ENCODE data around the gene RIN3. TPM values are rescaled to one million over a fixed set of nuclear protein-coding genes. Genes with fewer than 3 reads are reported as not detected.

Gene RIN3
- 0.76 TPM for total RNA-seq (ENCODE audit: unreplicated experiment)
- long read RNA-seq = 0 reads

DNA sequence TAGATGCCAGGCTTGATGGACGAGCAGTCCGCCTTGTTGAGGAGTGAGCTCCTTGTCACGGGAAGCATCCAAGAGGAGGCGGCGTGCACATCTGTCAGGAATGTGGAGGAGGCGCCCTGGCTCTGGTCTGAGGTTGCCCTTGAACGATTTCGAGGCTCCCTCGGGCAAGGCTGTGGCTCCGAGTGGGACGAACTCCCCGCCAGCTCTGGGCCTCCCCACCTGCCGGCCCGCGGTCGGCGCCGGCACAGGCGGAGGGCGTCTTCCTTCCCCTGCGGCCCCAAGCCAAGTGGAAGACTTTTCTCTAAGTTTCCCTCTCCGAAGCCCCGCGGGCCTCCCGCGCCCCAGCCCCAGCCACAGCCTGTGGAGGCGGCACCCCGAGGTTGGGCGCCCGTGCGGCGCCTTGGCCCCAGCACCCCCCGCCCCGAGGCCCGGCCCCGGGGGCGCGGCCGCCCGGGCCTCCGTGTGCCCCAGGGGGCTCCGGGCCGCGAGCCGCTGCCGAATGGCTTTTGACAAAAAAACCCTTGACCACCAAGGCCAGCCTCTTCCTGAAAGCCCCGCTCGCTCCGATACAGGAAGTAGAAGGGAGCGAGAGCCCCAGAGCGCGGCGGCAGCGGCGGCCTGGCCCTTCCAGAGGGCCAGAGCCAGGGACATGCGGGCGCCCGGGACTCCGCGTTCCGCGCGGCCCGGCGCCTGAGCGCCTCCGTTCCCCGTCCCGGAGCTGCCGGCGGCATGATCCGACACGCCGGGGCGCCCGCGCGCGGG is at the start of gene RIN3:
Gene RIN3, plus strand, starts transcription at position 578 of the 762 bp plus-strand sequence. Its CDS starts 152 bp downstream, at position 730.
- peaks cover 6% of the 10 kb centered on the region for H3K4me1 Mint-ChIP-seq (ENCODE audit: low read depth, unreplicated experiment)

DNA sequence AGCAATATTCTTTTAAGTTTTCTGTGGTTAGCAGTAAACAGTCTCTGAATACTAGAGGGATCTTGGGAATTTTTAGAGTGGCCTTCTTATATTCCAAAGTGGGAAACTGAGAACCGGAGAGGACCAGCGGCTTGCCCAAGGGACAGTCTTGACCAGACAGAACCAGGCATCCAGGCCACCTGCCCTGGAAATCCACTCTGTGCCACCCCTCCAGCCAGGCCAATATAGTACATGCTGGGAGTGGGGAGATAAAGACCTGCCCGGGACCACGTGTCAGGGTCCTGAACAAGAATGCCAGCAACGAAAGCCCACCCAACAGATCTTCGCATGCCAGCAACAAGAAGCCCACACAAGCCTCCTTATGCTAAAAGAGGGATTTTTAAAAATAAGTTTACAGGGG is 49.4 kb upstream of the RIN3 start:
- H3K27ac Mint-ChIP-seq (ENCODE audit: unreplicated experiment) = no peak overlapping the region
- TF ChIP-seq, protein P1, sequence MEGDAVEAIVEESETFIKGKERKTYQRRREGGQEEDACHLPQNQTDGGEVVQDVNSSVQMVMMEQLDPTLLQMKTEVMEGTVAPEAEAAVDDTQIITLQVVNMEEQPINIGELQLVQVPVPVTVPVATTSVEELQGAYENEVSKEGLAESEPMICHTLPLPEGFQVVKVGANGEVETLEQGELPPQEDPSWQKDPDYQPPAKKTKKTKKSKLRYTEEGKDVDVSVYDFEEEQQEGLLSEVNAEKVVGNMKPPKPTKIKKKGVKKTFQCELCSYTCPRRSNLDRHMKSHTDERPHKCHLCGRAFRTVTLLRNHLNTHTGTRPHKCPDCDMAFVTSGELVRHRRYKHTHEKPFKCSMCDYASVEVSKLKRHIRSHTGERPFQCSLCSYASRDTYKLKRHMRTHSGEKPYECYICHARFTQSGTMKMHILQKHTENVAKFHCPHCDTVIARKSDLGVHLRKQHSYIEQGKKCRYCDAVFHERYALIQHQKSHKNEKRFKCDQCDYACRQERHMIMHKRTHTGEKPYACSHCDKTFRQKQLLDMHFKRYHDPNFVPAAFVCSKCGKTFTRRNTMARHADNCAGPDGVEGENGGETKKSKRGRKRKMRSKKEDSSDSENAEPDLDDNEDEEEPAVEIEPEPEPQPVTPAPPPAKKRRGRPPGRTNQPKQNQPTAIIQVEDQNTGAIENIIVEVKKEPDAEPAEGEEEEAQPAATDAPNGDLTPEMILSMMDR (IDR thresholded peaks at IDR 0.05; ENCODE audit: partially characterized antibody, unreplicated experiment) = no peak

More for the DNA sequence above, at the start of gene RIN3:
- Mint-ChIP-seq H3K27ac (ENCODE audit: unreplicated experiment) (no peak within 1 kb of the TSS), H3K9me3 (ENCODE audit: unreplicated experiment) (peaks cover 5% of the 10 kb centered on the region), H3K36me3 (ENCODE audit: unreplicated experiment) (peaks cover 5% of the 10 kb centered on the region), H3K4me3 (ENCODE audit: unreplicated experiment) (peak within 1 kb of the TSS; percentile 75), H3K27me3 (ENCODE audit: unreplicated experiment) (peaks cover 6% of the 10 kb centered on the region)
- TF ChIP-seq, protein P1 (IDR thresholded peaks at IDR 0.05; ENCODE audit: partially characterized antibody, unreplicated experiment) = no peak
- DNase-seq = peak; percentile 59

GRCh38 chr14:92464716-92465115 is 48.9 kb upstream of the RIN3 start:
- Mint-ChIP-seq H3K27ac (ENCODE audit: unreplicated experiment) (no peak overlapping the region), H3K4me1 (ENCODE audit: low read depth, unreplicated experiment) (peaks cover 3% of the 10 kb centered on the region), H3K9me3 (ENCODE audit: unreplicated experiment) (peaks cover 2% of the 10 kb centered on the region), H3K27me3 (ENCODE audit: unreplicated experiment) (peaks cover 5% of the 10 kb centered on the region), H3K36me3 (ENCODE audit: unreplicated experiment) (peaks cover 6% of the 10 kb centered on the region), H3K4me3 (ENCODE audit: unreplicated experiment) (no peak overlapping the region)
- DNase-seq = no peak
- TF ChIP-seq, protein P1 (IDR thresholded peaks at IDR 0.05; ENCODE audit: partially characterized antibody, unreplicated experiment) = no peak

More for the DNA sequence above, 49.4 kb upstream of the RIN3 start:
- Mint-ChIP-seq H3K4me1 (ENCODE audit: low read depth, unreplicated experiment) (peaks cover 3% of the 10 kb centered on the region), H3K4me3 (ENCODE audit: unreplicated experiment) (no peak overlapping the region), H3K9me3 (ENCODE audit: unreplicated experiment) (no peaks in the 10 kb centered on the region), H3K36me3 (ENCODE audit: unreplicated experiment) (peaks cover 5% of the 10 kb centered on the region), H3K27me3 (ENCODE audit: unreplicated experiment) (peaks cover 5% of the 10 kb centered on the region)
- no peak for DNase-seq

- Mint-ChIP-seq H3K27me3 (ENCODE audit: unreplicated experiment) (peaks cover 5% of the 10 kb centered on the region), H3K27ac (ENCODE audit: unreplicated experiment) (no peak overlapping the region), H3K4me3 (ENCODE audit: unreplicated experiment) (no peak overlapping the region), H3K4me1 (ENCODE audit: low read depth, unreplicated experiment) (no peaks in the 10 kb centered on the region), H3K36me3 (ENCODE audit: unreplicated experiment) (peaks cover 10% of the 10 kb centered on the region), H3K9me3 (ENCODE audit: unreplicated experiment) (peaks cover 2% of the 10 kb centered on the region)
- TF ChIP-seq, protein P1 (IDR thresholded peaks at IDR 0.05; ENCODE audit: partially characterized antibody, unreplicated experiment) = no peak
- DNase-seq = no peak
These were observed 48.1 kb upstream of the RIN3 start for GRCh38 chr14:92465353-92466055.

DNA sequence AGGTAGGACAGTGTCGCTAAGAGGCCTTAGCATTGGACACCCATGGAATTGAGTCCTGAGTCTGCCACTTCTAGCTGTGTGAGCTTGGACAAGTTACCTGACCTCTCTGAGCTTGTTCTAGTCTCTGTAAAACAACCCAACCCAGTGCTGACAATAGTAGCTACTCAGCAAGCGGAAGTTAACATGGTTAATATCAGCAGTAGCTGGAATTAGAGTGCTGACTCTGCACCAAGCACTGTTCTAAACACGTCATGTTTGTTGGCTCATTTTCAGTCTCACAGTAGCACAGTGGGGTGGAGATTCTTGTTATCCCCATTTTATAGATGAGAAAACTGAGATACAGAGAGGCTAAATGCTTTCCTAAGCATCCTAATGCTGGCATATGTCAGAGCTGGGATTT is 47.5 kb upstream of the RIN3 start:
- Mint-ChIP-seq H3K27ac (ENCODE audit: unreplicated experiment) (no peak overlapping the region), H3K4me3 (ENCODE audit: unreplicated experiment) (no peak overlapping the region), H3K36me3 (ENCODE audit: unreplicated experiment) (peaks cover 10% of the 10 kb centered on the region), H3K27me3 (ENCODE audit: unreplicated experiment) (peaks cover 5% of the 10 kb centered on the region), H3K4me1 (ENCODE audit: low read depth, unreplicated experiment) (no peaks in the 10 kb centered on the region), H3K9me3 (ENCODE audit: unreplicated experiment) (peaks cover 2% of the 10 kb centered on the region)
- DNase-seq = no peak
- TF ChIP-seq, protein P1 (IDR thresholded peaks at IDR 0.05; ENCODE audit: partially characterized antibody, unreplicated experiment) = no peak
